Bronchial epithelial cell (primary cell): ENCODE measurements around the gene CYP2F1. TPM values are rescaled to one million over a fixed set of nuclear protein-coding genes. Genes with fewer than 3 reads are reported as not detected.
A peak's percentile ranks its signal among the peaks of the same experiment; 100 is the strongest.
"Not testable (repeated sequence)": the region's sequence is repeated elsewhere in the genome, so short reads cannot be mapped to it uniquely, and the experiment has no call there.

Experiments
- DNase-seq: peaks from one replicate; pipeline ENCODE4 v3.0.0-alpha.2; 2010; ENCODE audit warnings: low read depth
- FAIRE-seq: peaks from 2 replicates; lab custom pipeline; 2011; peaks lifted over from hg19 to GRCh38; lab: Jason Lieb, UNC
- H3K27me3 ChIP-seq: 2 replicates; pipeline ENCODE4 v1.5.1; 2011; ENCODE audit warnings: low read length; ENCODE audit not compliant: control insufficient read depth, insufficient read depth
- H3K36me3 ChIP-seq: 2 replicates; pipeline ENCODE4 v1.5.1; 2011; ENCODE audit warnings: low read length; ENCODE audit not compliant: control insufficient read depth, insufficient read depth
- H3K4me3 ChIP-seq: 2 replicates; pipeline ENCODE4 v1.5.1; 2011; ENCODE audit warnings: mild to moderate bottlenecking, low read depth, low read length, control low read depth
- total RNA-seq: library from RNA; depleted of rRNA; stranded (reverse); fragments of >200 nt; gene quantifications from 2 replicates; pipeline ENCODE4 v1.2.1, GENCODE V29; 2014
- TF ChIP-seq, protein P1 (sequence below): IDR thresholded peaks from 2 replicates; pipeline ENCODE4 v1.5.1; 2011; ENCODE audit warnings: mild to moderate bottlenecking, moderate library complexity, low read length, control low read depth, inconsistent platforms; ENCODE audit not compliant: insufficient read depth, severe bottlenecking

The CYP2F1 gene
- total RNA-seq, 1 donor from 2014 or later, result not detected

DNA sequence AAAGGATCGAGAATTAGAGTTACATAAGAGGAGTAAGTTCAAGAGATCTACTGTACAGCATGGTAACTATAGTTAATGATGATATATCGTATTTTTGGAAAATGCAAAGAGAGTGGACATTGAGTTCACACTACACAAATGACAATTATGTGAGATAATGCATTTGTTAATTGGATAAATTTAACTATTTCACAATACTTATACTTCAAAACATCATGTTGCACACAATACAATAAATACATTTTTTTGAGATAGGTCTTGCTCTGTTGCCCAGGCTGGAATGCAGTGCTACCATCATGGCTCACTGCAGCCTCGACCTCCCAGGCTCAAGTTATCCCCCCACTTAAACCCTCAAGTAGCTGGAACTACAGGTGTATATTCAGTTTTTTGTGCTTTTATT lies 8.1 kb upstream of the CYP2F1 start:
- FAIRE-seq, result no peak
- H3K36me3 ChIP-seq, result no peaks in the 10 kb centered on the region
- H3K27me3 ChIP-seq, result no peaks in the 10 kb centered on the region
- H3K4me3 ChIP-seq, result no peak overlapping the region
- no peak for DNase-seq
- TF ChIP-seq, protein P1, sequence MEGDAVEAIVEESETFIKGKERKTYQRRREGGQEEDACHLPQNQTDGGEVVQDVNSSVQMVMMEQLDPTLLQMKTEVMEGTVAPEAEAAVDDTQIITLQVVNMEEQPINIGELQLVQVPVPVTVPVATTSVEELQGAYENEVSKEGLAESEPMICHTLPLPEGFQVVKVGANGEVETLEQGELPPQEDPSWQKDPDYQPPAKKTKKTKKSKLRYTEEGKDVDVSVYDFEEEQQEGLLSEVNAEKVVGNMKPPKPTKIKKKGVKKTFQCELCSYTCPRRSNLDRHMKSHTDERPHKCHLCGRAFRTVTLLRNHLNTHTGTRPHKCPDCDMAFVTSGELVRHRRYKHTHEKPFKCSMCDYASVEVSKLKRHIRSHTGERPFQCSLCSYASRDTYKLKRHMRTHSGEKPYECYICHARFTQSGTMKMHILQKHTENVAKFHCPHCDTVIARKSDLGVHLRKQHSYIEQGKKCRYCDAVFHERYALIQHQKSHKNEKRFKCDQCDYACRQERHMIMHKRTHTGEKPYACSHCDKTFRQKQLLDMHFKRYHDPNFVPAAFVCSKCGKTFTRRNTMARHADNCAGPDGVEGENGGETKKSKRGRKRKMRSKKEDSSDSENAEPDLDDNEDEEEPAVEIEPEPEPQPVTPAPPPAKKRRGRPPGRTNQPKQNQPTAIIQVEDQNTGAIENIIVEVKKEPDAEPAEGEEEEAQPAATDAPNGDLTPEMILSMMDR, result no peak

DNA sequence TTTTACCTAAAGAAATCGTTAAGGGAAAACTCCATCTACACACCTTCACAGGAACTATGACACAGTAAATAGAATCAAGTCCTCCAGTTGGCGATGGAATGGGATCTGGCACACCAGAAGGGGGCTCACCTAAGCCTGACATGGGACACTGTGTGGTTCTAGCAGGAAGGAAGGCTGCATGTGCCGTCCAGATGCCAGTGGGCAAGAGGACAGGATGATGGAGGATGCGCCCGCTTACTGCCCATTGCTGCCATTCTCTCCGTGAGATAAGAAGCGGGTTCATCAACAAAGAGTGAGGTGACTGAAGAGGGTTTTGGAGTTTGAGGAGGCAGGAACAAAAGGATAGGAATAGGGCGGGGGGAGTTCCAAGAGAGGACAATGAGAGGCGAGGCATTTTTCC lies 2.9 kb upstream of the CYP2F1 start:
- FAIRE-seq (no peak), DNase-seq (no peak)
- H3K36me3 ChIP-seq, result no peaks in the 10 kb centered on the region
- TF ChIP-seq, protein P1, result no peak
- no peak overlapping the region for H3K4me3 ChIP-seq
- H3K27me3 ChIP-seq, result no peaks in the 10 kb centered on the region

DNA sequence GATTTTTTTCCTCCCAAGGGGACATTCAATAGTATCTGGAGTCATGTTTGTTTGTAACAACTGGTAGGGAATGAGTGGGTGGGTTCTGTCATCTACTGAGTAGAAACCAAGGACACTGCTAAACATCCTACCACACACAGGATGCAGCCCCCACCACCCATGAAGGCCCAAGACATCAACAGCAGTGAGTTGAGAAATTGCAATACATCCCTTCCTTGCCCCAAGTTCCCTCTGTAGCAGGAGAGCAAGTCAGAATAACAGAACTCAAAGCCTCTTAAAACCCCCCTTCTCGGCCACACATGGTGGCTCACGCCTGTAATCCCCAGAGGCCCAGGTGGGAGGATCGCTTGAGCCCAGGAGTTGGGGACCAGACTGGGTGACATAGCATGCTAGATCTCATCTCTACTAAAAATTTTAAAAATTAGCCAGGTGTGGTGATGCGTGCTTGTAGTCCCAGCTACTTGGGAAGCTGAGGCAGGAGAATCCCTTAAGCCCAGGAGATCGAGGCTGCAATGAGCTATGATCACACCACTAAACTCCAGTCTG lies 2.4 kb upstream of the CYP2F1 start:
- Histone ChIP-seq H3K4me3 (no peak overlapping the region), H3K36me3 (no peaks in the 10 kb centered on the region), H3K27me3 (no peaks in the 10 kb centered on the region)
- DNase-seq (no peak), FAIRE-seq (no peak)
- TF ChIP-seq, protein P1, result no peak

DNA sequence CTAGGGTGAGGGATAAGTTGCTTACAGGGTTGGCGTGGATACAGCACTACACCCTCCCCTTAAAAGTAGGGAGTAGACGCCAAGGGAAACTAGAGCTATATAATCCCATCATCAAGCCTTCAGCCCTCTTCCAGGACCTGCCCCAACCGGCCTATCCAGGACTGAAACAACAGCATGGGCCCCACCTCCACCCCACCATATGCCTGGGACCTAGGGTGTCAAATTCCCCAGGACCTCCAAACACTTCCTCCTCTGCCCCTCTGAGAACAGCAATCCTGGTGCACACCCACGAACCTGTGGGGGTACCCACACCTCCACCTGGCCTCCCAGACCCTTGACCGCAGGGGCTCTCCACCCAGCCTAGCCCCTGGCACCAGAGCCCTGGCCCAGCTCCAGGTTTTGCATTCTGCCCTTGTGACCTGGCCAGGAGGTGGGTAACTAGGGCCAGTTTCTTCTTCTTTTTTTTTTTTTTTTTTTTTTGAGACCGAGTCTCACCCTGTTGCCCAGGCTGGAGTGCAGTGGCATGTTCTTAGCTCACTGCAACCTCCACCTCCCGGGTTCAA lies 1.4 kb upstream of the CYP2F1 start:
- TF ChIP-seq, protein P1, result no peak
- H3K27me3 ChIP-seq, result no peaks in the 10 kb centered on the region
- no peak for DNase-seq
- FAIRE-seq, result no peak
- H3K36me3 ChIP-seq, result no peaks in the 10 kb centered on the region
- H3K4me3 ChIP-seq, result no peak overlapping the region

GRCh38 chr19:41116261-41116660 lies 2.0 kb downstream of the CYP2F1 start:
- no peak overlapping the region for H3K4me3 ChIP-seq
- no peaks in the 10 kb centered on the region for H3K36me3 ChIP-seq
- no peaks in the 10 kb centered on the region for H3K27me3 ChIP-seq
- DNase-seq, result no peak
- TF ChIP-seq, protein P1, result no peak
- FAIRE-seq, result no peak

DNA sequence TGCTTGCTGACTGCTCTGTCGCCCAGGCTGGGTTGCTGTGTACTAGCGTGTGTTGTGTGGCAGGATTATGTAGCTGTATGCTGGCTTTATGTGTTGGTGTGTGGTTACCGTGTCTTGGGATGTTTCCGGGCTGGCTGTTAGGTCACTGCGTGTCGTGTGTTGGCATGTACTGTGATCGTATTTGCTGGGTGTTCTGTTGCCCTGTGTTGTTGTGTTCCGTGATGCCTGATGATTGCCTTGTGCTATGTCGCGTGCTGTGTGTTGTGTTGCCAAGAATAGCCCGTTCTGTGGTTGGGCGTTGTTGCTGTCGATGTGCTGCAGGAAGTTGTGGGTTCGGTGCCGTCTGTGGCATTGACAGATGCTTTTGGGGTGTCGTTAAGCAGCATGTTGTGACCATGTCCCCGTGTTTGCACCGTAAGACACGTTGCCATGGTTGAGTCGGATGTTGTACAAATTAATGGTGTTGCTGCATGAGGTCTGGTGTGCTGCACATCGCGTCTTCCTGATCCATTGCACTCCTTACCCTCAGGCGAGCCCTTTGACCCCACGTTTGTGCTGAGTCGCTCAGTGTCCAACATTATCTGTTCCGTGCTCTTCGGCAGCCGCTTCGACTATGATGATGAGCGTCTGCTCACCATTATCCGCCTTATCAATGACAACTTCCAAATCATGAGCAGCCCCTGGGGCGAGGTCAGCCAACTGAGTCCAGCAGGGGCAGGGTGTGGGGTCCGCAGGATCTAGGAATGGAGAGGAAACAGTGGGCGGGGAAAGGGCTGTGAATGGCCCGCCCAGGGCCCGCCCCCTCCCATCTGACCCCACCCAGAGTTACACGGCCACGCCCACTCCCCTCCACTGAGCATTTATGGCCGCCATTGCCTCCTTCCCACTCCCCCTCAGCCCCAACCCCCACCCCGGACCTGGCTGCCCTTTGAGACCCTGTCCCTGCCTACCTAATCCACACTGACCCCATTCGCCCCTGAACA lies 7.0 kb downstream of the CYP2F1 start:
- DNase-seq, H3K27me3 ChIP-seq, H3K36me3 ChIP-seq, H3K4me3 ChIP-seq: not testable (repeated sequence)
- FAIRE-seq, result peak; percentile 97

- not testable (repeated sequence) for H3K36me3 ChIP-seq, H3K4me3 ChIP-seq, DNase-seq, FAIRE-seq, H3K27me3 ChIP-seq
Measured at GRCh38 chr19:41122846-41123245, 8.6 kb downstream of the CYP2F1 start.
